ENCODE measurements around the gene MYBL2.

The MYBL2 gene

DNA sequence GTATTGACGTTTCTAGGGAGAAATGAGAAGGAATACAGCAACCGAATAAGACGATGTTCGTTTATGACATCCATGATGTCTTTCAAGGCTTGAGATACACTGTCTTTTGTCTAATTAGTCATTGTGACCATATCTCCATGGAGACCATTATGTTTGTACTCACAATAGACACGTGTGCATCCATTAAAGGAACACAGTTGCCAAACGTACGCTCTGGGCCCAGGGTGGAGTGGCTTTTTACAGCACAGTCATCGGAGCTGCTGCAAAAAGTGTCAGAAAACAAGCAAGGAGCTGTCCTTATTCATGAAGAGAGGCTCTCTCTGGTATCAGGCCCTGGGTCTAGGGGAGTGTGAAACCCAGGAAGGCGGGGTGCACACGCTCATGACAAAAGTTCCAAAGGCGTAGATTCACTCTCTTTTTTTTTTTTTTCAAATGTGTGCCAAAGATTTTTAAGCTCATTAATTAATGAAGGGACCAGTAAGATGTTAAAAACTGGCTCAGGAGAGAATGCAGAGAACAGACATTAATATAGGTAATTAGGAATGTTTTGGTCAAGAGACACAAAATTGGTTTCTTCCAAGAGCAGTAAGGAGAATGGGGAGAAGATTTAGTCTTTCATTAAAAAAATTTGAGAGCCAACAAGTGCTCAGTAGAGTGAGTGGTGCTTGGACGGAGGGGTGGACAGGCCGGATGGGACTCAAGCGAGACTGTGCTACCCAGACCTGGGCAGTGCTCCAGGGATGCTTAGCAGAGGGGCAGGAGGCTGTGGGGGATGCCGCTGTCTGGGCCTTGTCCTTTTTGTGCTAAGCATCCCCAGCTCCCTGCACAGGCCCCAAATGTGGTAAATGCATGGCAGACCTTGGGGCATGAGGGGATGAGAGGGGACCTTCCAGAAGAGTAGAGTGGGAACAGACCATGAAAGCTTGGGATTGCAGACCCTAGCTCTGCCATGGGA lies 94.7 kb downstream of the MYBL2 start:
- H3K27me3 Mint-ChIP-seq (ENCODE audit: low read depth) = no peaks in the 10 kb centered on the region
- no peak overlapping the region for H3K27ac Mint-ChIP-seq
- no peak for DNase-seq (ENCODE audit: low spot score)

DNA sequence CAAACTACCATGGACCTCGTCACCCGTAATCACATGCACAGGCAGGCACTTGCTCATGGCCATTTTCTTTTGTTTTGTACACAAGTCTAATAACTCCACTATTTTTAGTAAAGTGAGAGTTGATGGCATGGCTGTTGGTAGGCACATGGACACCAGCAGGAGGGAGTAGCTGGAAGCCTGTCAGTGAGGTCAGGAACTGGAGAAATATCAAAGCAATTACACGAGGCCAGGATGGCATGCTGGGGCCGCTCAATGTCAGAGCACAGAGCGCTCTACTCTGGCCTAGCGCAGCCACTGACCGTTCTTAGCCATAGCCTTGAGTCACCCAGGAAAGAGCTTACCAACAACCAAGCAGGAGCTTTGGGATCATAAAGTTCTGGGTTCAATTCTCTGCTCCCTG lies 96.0 kb downstream of the MYBL2 start:
- Mint-ChIP-seq H3K36me3 (ENCODE audit: low read depth) (no peaks in the 10 kb centered on the region), H3K9me3 (no peaks in the 10 kb centered on the region), H3K27me3 (ENCODE audit: low read depth) (peaks cover 5% of the 10 kb centered on the region), H3K27ac (no peak overlapping the region), H3K4me3 (no peak overlapping the region), H3K4me1 (ENCODE audit: low read depth) (peaks cover 2% of the 10 kb centered on the region)
- DNase-seq (ENCODE audit: low spot score) = no peak

More for the DNA sequence above, 94.7 kb downstream of the MYBL2 start:
- Mint-ChIP-seq H3K9me3 (no peaks in the 10 kb centered on the region), H3K4me1 (ENCODE audit: low read depth) (peaks cover 2% of the 10 kb centered on the region), H3K4me3 (no peak overlapping the region), H3K36me3 (ENCODE audit: low read depth) (no peaks in the 10 kb centered on the region)

DNA sequence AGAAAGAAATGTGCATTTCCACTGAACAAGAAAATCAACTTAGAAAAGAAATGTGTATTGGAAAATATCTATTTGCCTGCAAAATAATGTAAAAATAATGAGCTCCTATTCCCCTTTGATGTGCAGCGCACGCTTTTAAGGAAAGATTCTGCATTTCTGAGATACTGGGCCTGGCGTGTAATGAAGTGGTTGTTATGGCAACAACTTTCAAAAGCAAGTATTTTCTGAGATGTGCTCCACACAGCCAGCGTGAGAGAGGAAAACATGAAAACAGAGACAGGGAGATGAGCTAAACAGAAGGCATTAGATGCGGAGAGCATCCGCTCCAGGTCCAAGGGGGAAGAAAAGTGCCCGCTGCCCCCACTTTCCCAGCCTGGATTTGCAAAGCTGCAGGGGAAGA lies 99.0 kb downstream of the MYBL2 start:
- H3K9me3 Mint-ChIP-seq = no peaks in the 10 kb centered on the region
- H3K36me3 Mint-ChIP-seq (ENCODE audit: low read depth) = no peaks in the 10 kb centered on the region
- no peak for DNase-seq (ENCODE audit: low spot score)
- peaks cover 2% of the 10 kb centered on the region for H3K4me1 Mint-ChIP-seq (ENCODE audit: low read depth)
- H3K27ac Mint-ChIP-seq = no peak overlapping the region
- no peak overlapping the region for H3K4me3 Mint-ChIP-seq
- H3K27me3 Mint-ChIP-seq (ENCODE audit: low read depth) = peaks cover 20% of the 10 kb centered on the region

Data from T-helper 2 cell treated with Interferon-gamma antibody and Interleukin-4, amounts not matched to agents 5 μg/mL and 100 μg/mL, for 36 hours (primary cell).